Measurements from ENCODE around the gene SUCLG1. TPM values are rescaled to one million over a fixed set of nuclear protein-coding genes. Genes with fewer than 3 reads are reported as not detected.

The SUCLG1 gene
- total and polyA plus RNA-seq, 2 of the 8 experiments (the other 6 are each of a cell fraction or from before 2014, with no cell fraction given): 19.9 to 40.0 TPM

GRCh38 chr2:84491741-84492140 is 32.7 kb upstream of the SUCLG1 start:
- H3K79me1 ChIP-seq (ENCODE audit: low read depth, low read length): no peaks in the 10 kb centered on the region
- no peaks in the 10 kb centered on the region for H3K9me3 ChIP-seq (ENCODE audit: insufficient read depth in 2 of 2, low read depth in 1 of 2, low read length in 1 of 2)
- CTCF ChIA-PET (ENCODE audit: partially characterized antibody): interaction anchor here (0.7 to 2.1 kb wide), 6 partner anchors 10 to 399 kb away, joined by 3 to 11 read pairs (median 4); partner anchors contain the start of gene TRABD2A
- DNase-seq (ENCODE audit: low read depth in 1 of 2, low spot score in 2 of 2): no peak
- no peak overlapping the region for H2AK5ac ChIP-seq (ENCODE audit: low read depth, low read length)
- H3K79me2 ChIP-seq (ENCODE audit: control insufficient read depth in 1 of 2, insufficient read depth in 2 of 2, low read length in 2 of 2): no peaks in the 10 kb centered on the region
- no peak overlapping the region for H4K91ac ChIP-seq (replicated peaks; ENCODE audit: insufficient read length, low read length)
- H3K18ac ChIP-seq (ENCODE audit: extremely low read depth, low read length): no peak overlapping the region
- no peaks in the 10 kb centered on the region for H3K4me1 ChIP-seq (replicated peaks in 1 of 4; ENCODE audit: control insufficient read depth in 3 of 4, insufficient read depth in 4 of 4, low read length in 3 of 4)
- H3K4ac ChIP-seq (replicated peaks; ENCODE audit: insufficient read length, low read depth, low read length): no peak overlapping the region
- H3K23me2 ChIP-seq (ENCODE audit: low read depth, low read length): no peaks in the 10 kb centered on the region
- H3K56ac ChIP-seq (replicated peaks; ENCODE audit: insufficient read length, low read depth, low read length): no peak overlapping the region
- H2BK120ac ChIP-seq (replicated peaks; ENCODE audit: low read depth, low read length): no peak overlapping the region
- no peaks in the 10 kb centered on the region for H3K36me3 ChIP-seq (ENCODE audit: control insufficient read depth in 2 of 4, insufficient read depth in 4 of 4, low read length in 3 of 4)
- H3K4me2 ChIP-seq (ENCODE audit: insufficient read depth in 1 of 2, low read depth in 2 of 2, low read length in 2 of 2): no peak overlapping the region
- no peaks in the 10 kb centered on the region for H4K20me1 ChIP-seq (replicated peaks in 1 of 2; ENCODE audit: control insufficient read depth in 1 of 2, insufficient read depth in 2 of 2, low read length in 2 of 2)
- H2AFZ ChIP-seq (ENCODE audit: low read length): no peak overlapping the region
- no peak overlapping the region for H2BK20ac ChIP-seq (ENCODE audit: low read length)
- H2BK12ac ChIP-seq (ENCODE audit: low read depth, low read length): no peak overlapping the region
- no peak overlapping the region for H4K8ac ChIP-seq (ENCODE audit: extremely low read depth, insufficient read depth, low read length)
- no peak overlapping the region for H3K23ac ChIP-seq (ENCODE audit: insufficient read length)
- no peak overlapping the region for H3K14ac ChIP-seq (ENCODE audit: insufficient read length)
- FAIRE-seq: no peak
- H3K27ac ChIP-seq (ENCODE audit: low read depth, low read length): no peak overlapping the region
- POLR2A ChIA-PET (ENCODE audit: partially characterized antibody): no interaction called here
- TF ChIP-seq ZNF274 (IDR thresholded peaks at IDR 0.05; ENCODE audit: borderline replicate concordance, extremely low read depth, low read length): no peak
- no peak for TF ChIP-seq KDM5A (IDR thresholded peaks at IDR 0.05; ENCODE audit: low read length)
- no peak for TF ChIP-seq HDAC6 (IDR thresholded peaks at IDR 0.05; ENCODE audit: low read depth, low read length)
- TF ChIP-seq JUN (IDR thresholded peaks at IDR 0.05; ENCODE audit: low read depth, low read length): no peak
- no peak for TF ChIP-seq SP4 (IDR thresholded peaks at IDR 0.05; ENCODE audit: low read length)
- no peak overlapping the region for H3K4me3 ChIP-seq (ENCODE audit: extremely low read depth in 1 of 4, insufficient read depth in 2 of 4, low read depth in 3 of 4, low read length in 4 of 4)
- WGBS, 2 experiments (ENCODE audit: extremely low coverage in 1 of 2, insufficient coverage in 1 of 2, insufficient read length in 1 of 2, insufficient replicate concordance in 2 of 2, low coverage in 1 of 2, low lambda C conversion rate in 2 of 2, missing lambda C conversion rate in 1 of 2): 89% methylated on average over 6 of the region's 6 CpGs; no CpG with 5 or more reads in 1 of the 2 experiments
- no peaks in the 10 kb centered on the region; a peak in 1 of 7 replicates for H3K27me3 ChIP-seq (replicated peaks in 1 of 4; ENCODE audit: control insufficient read depth in 3 of 4, extremely low read depth in 1 of 4, insufficient read depth in 3 of 4, low read length in 3 of 4)
- no peak overlapping the region for H3K9ac ChIP-seq (replicated peaks in 1 of 4; ENCODE audit: extremely low read depth in 1 of 4, low read depth in 3 of 4, low read length in 3 of 4)
- no peak overlapping the region for H4K5ac ChIP-seq (ENCODE audit: insufficient read length, low read depth, low read length)
- no peak overlapping the region for H2BK15ac ChIP-seq (ENCODE audit: low read length)
- H2BK5ac ChIP-seq (ENCODE audit: low read depth, low read length): no peak overlapping the region

Data from H1 (cell line).